ENCODE measurements around the gene TST. TPM values are rescaled to one million over a fixed set of nuclear protein-coding genes. Genes with fewer than 3 reads are reported as not detected.
"Not testable (repeated sequence)": the region's sequence is repeated elsewhere in the genome, so short reads cannot be mapped to it uniquely, and the experiment has no call there.

Gene TST
- polyA plus RNA-seq, 3 donors, result 38.6 to 50.3 (median 41.7) TPM

- not testable (repeated sequence) for DNase-seq (ENCODE audit: low read depth in 3 of 3, low spot score in 2 of 3)
Measured at GRCh38 chr22:36989012-36989411, 30.2 kb downstream of the TST start.

GRCh38 chr22:36988075-36988832, 31.0 kb downstream of the TST start:
- DNase-seq (ENCODE audit: low read depth in 3 of 3, low spot score in 2 of 3), result no peak

GRCh38 chr22:36986242-36986821, 32.9 kb downstream of the TST start:
- no peak for DNase-seq (ENCODE audit: low read depth in 3 of 3, low spot score in 2 of 3)

DNA sequence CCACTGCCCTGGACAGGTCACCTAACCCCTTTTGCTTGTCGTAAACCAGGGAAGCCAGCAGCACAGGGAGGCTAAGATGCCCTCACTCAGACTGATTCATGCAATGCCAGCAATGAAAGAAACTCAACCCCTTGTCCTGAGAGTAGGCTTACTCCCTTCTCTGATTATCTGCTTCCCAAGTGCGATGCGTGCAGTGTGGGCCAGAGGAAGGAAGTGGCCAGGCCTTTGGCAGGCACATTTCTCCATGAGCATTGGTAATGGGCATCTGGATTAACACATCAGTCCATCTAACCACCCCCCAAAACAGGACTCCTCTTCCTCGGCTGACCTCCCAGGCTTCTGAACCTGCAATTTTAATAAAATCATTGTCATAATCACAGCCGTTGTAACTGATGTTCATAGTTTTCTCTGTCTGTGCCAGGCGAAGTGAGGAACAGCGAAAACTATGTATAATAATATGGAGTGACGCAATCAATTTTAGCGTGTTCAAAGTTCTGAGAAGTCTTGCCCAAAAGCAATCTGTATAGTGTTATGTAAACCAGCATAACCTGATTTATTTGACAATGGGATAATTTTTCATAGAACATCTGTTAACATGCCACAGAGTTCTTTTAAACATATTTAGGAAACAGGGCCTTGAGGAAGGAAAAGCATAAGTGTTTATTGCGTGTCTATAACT, 33.9 kb downstream of the TST start:
- DNase-seq (ENCODE audit: low read depth in 3 of 3, low spot score in 2 of 3), result no peak

- no peak for DNase-seq (ENCODE audit: low read depth in 3 of 3, low spot score in 2 of 3)
Measured at GRCh38 chr22:36982136-36982535, 37.1 kb downstream of the TST start.

GRCh38 chr22:36981247-36981775, 37.9 kb downstream of the TST start:
- no peak for DNase-seq (ENCODE audit: low read depth in 3 of 3, low spot score in 2 of 3)

DNA sequence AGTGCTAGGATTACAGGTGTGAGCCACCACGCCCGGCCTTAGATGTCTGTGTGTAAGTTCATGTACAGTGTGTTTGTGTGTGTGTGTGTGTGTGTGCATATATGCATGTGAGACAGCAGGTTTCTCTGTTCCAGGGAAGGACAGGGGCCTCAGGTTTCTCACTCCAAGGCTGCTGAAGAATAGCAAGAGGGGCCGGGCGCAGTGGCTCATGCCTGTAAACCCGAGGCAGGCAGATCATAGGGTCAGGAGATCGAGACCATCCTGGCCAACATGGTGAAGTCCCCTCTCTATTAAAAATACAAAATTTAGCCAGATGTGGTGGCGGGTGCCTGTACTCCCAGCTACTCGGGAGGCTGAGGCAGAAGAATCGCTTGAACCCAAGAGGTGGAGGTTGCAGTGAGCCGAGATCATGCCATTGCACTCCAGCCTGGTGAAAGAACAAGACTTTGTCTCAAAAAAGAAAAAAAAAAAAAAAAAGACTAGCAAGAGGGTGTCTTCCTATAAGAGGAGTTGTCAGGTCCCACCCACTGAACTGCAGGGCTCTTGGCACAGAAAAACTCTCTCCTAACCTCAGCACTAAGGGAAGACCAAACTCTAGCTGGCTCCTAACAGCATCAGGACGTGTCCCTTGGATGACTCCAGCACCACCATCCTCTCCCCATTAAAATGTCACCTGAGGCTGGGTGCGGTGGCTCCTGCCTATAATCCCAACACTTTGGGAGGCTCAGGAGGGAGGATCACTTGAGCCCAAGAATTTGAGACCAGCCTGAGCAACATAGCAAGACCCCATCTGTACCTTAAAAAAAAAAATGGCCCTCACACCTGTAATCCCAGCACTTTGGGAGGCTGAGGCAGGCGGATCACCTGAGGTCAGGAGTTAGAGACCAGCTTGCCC, 40.0 kb downstream of the TST start:
- DNase-seq (ENCODE audit: low read depth in 3 of 3, low spot score in 2 of 3), result no peak

DNA sequence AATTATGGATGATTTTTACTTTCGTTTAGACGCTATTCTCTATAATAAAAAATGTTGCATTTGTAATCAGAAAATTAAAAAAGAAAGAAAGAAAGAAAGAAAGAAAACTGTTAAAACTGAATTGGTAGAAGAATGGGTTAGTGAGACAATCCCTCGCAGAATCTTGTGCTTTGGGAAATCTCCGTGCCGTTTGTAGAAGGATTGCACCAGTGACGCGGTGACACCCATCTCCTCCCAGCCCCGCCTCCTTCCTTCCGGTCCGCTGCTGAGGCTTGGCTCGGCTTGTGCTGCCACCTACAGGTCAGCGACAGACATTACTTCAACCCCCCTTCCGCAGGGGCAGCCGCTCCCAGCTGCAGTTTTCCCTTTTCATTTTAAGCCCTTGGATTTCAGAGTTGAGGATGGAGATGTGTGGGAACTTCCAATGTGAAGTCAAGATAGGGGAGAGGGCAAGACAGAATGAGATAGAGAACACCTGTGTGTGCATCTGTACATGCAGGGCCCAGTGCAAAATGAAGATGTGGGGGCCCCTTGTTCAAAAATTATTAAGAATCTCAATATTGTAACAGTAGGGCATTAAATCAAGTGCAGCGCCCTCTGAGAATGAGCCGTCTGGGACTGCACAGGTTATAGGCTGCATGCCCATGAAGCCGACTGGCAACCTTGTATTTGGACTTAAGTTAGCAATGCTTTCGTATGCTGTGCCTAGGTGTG, 41.1 kb downstream of the TST start:
- peak; percentile 58 to 77 (median 68) for DNase-seq (ENCODE audit: low read depth in 3 of 3, low spot score in 2 of 3)

DNA sequence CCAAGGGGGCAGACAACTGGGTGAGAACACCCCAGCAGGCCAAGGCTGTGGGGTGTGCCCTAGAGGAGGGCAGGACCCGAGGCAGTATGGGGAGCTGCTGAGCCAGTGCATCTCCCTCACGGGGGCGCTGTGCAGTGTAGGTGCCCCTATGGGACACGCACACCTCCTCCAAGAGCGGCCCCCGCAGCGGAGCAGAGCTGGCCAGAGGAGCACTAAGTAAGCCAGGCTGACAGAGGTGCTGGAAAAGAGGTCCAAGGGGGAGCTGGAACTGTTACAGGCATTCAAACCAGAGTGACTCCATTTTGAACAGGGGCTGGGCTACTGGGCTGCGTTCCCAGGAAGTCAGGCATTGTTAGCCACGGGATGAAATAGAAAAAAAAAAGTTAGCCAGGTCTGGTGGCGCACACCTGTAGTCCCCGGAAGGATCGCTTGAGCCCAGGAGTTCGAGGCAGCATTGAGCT, 41.8 kb downstream of the TST start:
- no peak for DNase-seq (ENCODE audit: low read depth in 3 of 3, low spot score in 2 of 3)

- DNase-seq (ENCODE audit: low read depth in 3 of 3, low spot score in 2 of 3), result no peak
Measured at GRCh38 chr22:36976606-36977005, 42.6 kb downstream of the TST start.

GRCh38 chr22:36971341-36972125, 47.7 kb downstream of the TST start:
- DNase-seq (ENCODE audit: low read depth in 3 of 3, low spot score in 2 of 3), result no peak

GRCh38 chr22:36968249-36968964, 50.8 kb downstream of the TST start:
- no peak for DNase-seq (ENCODE audit: low read depth in 3 of 3, low spot score in 2 of 3)

GRCh38 chr22:36966851-36967540, 52.3 kb downstream of the TST start:
- DNase-seq (ENCODE audit: low read depth in 3 of 3, low spot score in 2 of 3), result no peak

- no peak for DNase-seq (ENCODE audit: low read depth in 3 of 3, low spot score in 2 of 3)
Measured at GRCh38 chr22:36965696-36966095, 53.6 kb downstream of the TST start.

GRCh38 chr22:36964106-36964505, 55.1 kb downstream of the TST start:
- DNase-seq (ENCODE audit: low read depth in 3 of 3, low spot score in 2 of 3), result no peak

DNA sequence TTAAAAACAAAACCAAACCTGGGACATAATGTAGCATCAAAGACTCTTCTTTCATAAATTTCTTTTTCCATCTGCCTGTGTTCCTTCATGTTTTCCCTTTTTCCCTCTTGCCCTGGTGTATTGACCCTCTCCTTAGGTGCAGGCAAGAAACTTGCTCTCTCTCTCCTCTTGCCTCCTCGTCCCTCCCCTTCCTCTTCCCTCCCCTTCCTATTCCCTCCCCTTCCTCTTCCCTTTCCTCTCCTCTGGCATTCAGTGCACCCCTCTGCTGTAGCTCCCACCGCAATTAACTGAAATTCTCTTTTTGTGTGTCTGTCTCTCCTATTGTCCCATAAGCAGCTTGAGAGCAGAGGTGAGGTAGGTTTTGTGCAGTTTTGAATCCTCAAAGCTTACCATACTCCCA, 55.9 kb downstream of the TST start:
- DNase-seq (ENCODE audit: low read depth in 3 of 3, low spot score in 2 of 3), result no peak

DNA sequence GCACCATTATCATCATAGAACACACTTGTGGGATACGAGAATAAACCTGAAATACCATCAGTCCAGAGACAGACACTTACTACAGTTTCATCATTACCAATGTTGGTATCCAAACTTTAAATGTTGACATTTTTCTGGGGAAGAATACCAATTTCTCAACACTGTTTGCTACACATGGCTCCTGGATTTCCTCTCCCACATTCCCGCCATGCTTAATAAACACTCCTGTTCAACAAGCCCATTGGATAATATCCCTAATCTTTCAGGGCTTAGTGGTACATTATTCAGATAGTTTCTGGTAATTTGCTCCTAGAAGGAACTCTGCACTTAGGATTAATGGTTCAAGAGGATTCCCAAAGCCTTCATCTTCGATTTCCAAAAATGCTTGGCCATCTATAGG, 57.6 kb downstream of the TST start:
- no peak for DNase-seq (ENCODE audit: low read depth in 3 of 3, low spot score in 2 of 3)
